Endometrium (tissue), 2 donors: ENCODE results near the gene KIRREL2.

Source experiments
- FAIRE-seq: peaks from 2 replicates; lab custom pipeline; 2012; peaks lifted over from hg19 to GRCh38; lab: Jason Lieb, UNC
- donor health status: control.
- donor health status: control.

KIRREL2 gene

DNA sequence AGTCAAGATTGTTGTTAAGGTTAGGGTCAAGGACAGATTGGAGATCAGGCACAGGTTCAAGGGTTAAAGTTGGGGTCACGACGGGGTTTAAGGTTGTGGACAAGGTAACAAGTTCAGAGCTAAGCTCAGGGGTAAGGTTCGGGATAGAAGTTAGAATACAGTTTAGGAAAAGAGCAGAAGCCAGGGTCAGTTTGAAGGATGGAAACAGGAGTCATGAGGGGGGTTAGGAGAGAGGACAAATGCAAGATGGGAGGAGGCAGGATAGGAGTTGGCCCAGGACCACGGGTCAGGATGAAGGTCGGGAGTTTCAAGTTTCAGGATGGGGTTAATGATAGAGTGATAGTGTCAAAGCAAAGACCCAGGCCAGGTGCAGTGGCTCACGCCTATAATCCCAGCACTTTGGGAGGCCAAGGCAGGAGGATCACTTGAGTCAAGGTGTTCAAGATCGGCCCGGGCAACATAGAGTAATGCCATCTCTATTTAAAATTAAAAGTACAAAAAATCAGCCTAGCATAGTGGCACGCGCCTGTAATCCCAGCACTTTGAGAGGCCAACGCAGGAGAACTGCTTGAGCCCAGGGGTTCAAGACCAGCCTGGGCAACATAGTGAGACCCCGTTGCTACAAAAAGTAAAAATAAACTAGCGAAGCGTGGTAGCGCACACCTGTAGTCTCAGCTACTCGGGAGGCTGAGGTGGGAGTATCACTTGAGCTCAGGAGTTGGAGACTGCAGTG lies 12.1 kb upstream of the KIRREL2 start:
- no peak for FAIRE-seq

DNA sequence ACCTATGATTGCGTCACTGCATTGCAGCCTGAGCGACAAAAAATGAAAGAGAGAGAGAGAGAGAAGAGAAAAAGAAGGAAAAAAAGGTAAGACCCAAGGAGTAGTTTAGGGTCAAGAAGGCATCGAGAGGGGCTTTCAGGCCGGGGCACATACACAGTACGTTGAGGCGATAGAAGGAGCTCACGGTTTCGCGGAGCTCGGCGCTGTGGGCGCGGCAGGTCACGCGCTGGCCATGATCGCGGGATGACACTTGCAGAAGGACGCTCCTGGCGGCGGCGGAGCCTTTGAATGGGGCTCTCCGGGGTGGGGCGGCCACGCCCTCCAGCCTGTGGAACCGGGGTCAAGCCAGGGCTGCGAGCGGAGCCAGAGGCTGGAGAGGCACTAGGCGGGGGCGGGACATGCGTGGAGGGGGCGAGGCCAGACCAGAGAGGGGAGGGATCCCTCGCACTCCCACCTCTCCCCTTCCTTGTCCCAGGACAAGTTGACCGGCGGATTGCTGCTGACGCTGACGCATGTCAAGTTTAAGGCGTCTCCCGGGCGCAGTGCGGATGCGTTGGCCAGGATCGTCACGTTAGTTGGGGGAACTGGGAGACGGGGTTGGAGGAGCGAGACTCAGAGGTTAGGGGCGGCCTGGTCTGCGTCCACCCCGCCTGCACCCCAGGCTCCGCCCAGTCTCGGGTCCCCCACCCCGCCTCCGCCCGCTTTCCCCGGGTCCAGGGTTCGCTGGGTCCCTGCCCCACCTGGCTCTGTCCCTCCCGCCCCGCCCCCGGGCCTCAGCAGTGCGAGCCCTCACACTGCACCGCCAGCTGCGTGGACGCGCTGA lies 11.3 kb upstream of the KIRREL2 start:
- FAIRE-seq, result no peak

DNA sequence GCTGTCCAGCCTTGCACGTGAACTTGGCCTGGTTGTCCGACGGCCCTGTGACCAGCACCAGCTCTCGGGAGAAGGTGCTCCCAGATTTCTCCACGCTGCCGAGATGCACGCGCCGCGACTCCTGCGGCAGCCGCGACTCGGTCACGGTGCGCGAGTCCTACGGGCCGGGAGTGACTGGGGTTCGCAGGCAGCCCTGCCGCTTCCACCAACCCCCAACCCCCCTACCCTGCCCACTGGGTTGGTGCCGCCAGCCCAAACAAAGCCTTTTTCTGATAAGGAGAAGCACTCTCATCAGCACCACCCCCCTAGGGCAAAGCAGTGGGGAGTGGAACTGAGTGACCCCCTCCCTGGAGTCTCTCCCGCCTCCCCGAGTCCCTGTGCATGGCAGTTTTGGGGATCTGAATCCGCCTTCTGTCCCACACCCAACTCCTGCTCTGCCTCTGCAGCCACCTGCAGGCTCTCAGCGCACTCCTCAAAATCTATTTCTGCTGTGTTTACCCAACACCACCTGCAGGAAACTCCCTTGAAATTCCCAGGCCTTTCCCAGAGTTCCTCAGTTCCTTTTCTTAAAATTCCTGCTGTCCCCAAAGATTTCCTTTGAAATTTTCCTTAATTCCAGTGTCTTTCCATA lies 10.6 kb upstream of the KIRREL2 start:
- no peak for FAIRE-seq

DNA sequence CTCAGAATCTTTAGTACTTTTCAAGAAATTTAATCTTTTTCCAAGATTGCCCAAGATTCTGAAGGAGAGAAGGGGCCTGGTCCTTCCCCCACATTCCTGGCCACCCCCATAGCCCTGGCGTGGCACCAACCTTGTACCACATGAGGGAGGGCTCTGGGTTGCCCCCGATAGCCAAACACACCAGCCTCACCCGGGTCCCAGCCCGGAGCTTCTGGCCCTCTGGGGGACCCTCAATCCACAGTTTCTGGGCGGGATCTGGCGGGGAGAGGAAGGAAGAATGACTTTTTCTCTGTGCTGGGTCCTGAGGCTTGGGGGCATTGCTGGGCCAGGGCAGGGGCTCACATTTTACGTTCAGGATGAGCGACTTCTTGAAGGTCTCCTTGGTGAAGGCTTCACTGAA lies 8.8 kb upstream of the KIRREL2 start:
- no peak for FAIRE-seq

DNA sequence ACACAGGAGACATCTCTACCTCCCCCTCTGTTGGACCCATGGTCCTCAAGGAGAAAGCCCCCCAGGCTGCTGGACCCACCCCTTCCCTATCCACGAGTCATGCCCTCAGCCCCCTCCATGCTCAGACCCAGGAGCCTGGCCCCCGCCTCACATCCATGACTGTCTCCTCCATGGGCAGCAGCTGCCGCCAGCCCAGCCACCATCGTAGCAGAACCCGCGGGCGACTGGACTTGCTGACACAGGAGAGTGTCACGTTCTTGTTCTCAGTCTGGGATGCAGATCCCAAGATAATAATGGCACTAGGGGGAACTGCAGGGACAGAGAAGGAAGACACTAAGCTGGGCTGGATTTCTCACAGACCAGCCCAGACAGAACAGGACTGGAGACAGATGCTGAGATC lies 8.2 kb upstream of the KIRREL2 start:
- no peak for FAIRE-seq

DNA sequence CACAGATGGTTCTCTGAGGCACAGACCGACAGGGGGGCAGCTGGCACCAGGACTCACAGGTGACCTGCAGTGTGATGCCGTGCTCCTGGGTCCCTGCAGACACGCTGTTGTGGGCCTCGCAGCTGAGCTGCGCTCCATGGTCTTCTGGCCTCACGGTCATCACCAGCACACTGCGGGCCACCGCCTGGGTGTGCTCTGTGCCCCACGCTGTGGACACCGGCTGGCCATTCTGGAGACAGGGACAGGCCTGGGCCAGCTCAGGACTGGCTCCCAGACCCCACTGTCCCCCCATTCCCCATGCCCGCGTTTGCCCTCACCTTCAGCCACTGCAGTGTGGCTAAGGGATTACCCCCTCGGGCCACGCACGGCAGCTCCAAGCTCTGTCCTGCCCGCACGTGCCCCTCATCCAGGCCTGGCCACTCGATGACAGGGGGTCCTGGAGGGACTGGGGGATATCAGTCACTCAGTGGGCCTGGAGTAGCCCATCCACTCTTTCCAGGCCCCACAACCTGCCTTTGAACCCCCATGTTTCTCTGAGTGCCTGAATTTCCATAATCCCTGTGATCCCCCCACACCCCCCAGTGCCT lies 7.7 kb upstream of the KIRREL2 start:
- no peak for FAIRE-seq

DNA sequence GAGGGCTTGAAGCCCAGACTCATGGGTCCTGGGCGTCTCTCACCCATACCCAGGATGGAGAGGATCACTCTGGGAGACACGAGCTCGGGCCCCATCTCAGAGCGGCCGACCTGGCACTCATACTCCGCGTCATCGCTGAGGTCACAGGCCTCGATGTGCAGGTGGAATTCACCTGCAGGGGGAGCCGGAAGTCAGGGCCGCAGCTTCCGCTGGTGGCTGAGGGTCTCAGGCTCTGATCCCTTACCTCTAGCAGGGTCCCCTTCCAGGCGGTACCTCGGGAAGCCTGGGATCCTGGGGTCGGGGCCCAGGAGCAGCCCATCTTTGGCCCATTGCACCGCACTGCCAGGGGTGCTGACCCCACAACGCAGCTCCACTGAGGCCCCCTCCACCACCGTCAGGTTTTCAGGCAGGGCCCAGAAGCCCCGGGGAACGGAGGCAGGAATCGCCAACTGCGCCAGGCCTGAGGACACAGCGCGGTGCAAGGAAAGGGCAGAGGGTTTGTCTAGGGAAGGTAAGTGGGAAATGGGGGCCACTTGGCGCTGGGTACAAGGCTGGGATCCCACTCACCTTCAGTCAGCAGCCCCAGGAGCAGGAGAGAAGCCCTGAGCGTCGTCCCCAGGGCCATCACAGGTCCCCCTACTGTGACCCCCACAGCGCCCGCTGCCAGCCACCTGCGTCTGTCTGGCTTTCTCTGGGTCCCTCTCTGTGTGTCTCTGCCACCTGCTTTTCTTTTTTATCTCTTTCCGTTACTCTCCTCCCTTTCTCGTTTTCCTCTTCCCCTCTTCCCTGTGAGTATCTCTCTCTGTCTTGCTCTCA lies 5.3 kb upstream of the KIRREL2 start:
- no peak for FAIRE-seq

DNA sequence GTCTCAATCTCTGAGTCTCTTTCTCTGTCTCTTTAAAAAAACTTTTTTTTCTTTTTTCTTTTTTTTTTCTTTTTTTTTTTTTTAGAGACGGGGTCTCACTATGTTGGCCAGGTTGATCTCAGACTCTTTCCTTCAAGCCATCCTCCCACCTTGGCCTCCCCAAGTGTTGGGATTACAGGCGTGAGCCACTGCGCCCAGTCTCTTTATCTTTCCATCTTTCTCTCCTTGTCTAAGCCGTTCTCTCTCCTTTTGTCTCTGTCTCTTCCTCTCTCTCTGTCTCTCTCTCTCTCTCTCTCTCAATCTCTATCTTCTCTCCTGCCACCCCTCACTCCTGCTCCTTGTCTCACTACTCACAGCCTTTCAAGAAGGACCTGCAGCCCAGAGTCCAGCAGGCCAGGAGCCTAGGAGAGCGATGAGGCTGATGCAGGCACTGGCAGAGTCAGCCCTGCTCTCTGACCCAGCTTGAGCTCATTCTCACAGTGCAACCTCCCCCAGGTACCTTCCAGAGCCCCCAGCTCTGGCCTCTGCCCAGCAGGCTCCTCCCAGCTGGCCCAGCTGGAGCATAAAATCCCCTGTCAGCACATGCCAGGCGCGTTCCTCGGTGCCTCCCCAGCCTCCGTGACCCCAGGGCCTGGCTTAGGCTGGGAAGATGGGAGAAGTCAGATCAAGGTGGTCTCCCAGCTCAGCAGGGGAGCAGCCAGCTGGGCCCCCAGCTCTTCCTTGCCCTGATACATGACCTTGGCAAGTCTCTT lies 4.5 kb upstream of the KIRREL2 start, which contains the start of gene NPHS1:
NPHS1 (minus strand) TSS at position 476 of the 752 bp plus-strand sequence. CDS start 667 bp downstream, outside the sequence.
- FAIRE-seq, result no peak

DNA sequence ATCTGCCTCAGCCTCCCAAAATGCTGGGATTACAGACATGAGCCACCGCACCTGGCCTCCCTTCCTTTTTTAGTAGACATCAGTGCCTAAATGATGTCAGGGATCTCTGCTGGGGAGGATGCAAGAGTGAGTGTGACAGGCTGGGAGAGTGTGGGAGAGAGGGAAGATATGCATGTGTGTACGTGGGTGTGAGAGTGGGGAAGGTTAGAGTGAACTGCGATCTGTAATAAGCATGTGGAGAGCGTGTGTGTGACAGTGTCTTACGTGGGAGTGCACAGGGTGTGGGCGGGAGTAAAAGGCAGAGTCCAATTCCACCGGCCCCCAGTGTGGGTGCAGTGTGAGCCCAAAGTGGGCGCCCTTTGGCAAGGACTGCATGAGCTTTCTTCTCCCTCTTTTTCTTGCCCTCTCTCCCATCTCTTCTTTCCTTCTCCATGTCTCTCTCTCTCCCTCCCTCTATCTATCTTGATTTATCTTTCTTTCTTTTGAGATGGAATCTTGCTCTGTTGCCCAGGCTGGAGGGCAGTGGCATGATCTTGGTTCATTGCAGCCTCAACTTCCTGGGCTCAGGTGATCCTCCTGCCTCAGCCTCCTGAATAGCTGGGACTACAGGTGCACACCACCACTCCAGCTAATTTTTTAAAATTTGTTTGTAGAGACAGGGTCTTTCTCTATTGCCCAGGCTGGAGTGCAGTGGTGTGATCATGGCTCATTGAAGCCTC lies 3.5 kb upstream of the KIRREL2 start:
- no peak for FAIRE-seq

DNA sequence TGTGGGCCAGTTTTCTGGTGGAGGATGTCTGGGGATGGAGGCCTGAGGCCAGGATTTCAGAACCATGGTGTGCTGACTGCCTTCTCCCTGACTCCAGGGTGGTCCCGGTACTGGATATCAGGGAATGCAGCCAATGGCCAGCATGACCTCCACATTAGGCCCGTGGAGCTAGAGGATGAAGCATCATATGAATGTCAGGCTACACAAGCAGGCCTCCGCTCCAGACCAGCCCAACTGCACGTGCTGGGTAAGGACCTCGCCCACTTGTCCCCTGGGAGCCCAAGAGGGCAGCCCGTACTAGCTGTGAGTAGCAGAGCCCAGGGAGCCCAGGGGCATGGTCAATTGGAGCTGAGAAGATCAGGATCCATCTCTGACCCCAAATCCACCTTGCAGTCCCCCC lies 1.6 kb downstream of the KIRREL2 start:
- no peak for FAIRE-seq

DNA sequence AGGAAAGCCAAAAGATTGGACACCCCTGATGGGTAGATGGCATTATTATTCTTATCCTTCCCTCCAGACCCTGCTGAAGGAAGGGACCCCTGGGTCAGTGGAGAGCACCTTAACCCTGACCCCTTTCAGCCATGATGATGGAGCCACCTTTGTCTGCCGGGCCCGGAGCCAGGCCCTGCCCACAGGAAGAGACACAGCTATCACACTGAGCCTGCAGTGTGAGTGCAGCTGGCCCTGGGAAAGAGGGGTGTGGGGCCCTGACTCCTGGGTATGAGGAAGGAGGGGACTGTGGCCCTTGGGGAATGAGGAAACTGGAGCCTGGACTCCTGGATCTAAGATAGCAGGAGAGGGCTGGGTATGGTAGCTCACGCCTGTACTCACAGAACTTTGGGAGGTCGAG lies 2.7 kb downstream of the KIRREL2 start:
- no peak for FAIRE-seq

DNA sequence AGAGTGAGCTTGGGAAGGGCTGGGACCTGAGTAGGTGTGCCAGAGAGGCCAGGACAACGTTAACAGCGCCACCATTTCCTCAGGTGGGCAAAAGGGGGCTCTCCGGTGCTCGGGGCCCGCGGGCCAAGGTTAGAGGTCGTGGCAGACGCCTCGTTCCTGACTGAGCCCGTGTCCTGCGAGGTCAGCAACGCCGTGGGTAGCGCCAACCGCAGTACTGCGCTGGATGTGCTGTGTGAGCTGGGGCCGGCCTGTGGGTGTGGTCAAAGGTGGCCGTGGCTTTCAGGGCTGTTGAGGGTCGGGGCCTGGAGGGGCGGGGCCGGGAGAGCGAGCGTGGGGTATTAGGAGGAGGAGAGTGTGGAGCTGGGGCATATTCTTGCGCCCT lies 3.7 kb downstream of the KIRREL2 start:
- FAIRE-seq, result no peak

DNA sequence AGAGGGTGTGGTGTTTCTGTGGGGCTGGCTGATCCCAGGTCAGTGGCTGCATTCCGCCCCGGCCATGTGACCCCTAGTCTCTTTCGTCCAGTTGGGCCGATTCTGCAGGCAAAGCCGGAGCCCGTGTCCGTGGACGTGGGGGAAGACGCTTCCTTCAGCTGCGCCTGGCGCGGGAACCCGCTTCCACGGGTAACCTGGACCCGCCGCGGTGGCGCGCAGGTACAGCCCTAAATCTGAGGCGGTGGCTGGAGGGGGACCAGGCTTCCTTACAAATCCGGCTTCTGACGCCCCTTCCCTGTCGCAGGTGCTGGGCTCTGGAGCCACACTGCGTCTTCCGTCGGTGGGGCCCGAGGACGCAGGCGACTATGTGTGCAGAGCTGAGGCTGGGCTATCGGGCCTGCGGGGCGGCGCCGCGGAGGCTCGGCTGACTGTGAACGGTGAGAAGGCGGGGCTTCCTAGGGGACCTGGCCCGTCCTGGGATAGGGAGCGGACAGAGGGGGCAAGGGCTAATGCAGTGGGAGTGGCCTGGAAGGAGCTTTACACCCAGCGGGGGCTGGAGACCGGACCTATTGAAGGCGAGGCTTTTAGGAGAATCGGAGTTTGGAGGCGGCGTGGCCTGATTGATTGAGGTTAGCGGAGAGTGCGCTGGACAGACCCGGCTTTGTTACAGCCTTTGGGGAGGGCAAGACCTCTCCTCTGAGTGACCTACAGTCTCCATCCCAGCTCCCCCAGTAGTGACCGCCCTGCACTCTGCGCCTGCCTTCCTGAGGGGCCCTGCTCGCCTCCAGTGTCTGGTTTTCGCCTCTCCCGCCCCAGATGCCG lies 4.3 kb downstream of the KIRREL2 start:
- no peak for FAIRE-seq

DNA sequence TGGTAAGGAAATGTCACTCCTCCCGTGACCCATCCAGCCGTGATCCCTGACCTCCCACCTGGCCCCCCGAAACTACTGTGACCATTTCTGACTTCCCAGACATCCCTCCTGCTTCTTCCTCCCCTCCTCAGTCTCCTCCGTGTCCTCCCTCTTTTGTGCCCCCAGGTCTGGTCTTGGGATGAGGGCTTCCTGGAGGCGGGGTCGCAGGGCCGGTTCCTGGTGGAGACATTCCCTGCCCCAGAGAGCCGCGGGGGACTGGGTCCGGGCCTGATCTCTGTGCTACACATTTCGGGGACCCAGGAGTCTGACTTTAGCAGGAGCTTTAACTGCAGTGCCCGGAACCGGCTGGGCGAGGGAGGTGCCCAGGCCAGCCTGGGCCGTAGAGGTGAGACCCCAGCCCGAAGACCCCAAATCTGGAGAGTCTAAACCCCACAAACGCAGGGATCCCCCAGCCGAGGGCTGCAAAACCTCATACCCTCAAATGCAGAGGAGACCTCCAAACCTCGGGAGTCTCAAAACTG lies 5.0 kb downstream of the KIRREL2 start:
- no peak for FAIRE-seq

DNA sequence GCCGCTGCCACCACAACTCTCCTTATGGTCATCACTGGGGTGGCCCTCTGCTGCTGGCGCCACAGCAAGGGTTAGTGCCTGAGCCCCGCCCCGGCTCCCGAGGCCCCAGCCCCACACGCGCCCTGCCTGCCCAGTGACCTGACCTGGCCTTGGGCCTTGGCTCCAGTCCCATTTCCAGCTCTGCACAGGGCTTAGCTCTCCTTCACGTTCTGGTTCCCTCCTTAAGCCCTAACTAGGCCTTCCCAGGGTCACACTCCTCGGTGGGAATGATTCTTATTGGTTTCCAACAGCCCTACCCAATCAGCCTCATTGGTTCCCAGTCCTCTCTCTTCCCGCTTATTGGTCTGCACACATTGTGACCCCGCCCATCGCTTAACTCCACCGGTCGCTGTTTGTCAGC lies 5.8 kb downstream of the KIRREL2 start:
- no peak for FAIRE-seq

DNA sequence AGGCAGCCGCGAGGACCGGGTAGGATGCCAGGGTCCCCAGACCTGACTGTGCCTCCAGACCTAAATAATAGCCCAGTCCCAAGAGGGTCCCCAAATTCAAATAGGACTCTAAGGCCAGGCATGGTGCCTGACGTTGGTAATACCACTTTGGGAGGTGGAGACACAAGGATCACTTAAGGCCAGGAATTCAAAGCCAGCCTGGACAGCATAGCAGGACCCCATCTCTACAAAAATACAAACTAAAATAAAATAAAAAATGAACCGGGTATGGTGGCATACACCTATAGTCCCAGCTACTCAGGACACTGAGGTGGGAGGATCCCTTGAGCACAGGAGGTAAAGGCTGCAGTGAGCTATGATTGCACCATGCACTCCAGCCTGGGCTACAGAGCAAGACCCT lies 6.3 kb downstream of the KIRREL2 start:
- no peak for FAIRE-seq

DNA sequence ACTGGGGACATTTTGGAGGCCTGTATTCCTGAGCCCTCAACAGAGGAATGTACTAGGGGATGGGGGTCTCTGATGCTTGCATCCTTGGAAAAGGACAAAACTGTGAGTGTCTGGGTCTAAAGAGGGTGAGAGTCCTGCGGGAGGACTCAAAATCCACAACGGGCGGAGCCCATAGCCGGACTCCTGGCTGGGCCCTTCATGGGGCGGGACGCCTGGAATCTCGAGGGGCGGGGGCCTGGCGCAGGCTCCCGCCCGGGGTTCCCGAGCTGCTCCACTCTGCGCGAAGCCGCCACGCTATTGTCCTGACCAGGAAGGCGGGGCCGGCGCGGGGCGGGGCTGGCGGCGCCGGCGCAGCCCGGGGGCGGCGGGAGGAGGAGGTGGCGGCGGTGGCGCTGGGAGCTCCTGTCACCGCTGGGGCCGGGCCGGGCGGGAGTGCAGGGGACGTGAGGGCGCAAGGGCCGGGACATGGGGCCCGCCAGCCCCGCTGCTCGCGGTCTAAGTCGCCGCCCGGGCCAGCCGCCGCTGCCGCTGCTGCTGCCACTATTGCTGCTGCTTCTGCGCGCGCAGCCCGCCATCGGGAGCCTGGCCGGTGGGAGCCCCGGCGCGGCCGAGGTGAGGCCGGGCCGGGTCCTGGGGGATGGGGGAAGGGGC lies 11.6 kb downstream of the KIRREL2 start, which contains the start of gene APLP1:
APLP1 (plus strand) TSS at position 403 of the 651 bp plus-strand sequence; CDS start at position 466, 63 bp downstream.
- no peak for FAIRE-seq

DNA sequence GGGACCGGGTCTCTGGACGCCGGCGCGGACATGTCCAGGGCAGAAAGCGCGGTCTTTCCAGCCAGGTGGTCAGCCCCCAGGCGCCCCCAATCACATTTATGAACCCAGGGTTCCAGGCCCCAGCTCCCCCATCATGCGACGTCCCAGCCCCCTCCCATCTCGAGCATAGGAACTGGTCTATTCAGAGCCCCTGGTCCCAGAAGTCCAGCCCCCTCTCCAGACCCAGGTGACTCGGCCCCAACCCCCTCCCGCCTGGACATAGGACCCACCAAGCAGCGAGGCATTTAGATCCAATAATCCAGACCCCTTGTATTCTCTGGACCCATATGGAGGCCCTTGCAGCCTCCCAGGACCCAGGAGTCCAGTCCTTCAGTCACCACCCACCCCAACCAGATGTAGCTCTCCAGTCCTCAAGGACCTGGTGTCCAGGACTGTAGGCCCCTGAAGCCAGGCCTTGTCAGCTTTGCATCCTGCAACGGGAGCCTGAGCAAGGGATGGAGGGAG lies 12.2 kb downstream of the KIRREL2 start:
- no peak for FAIRE-seq
